HepG2 (cell line): Measurements from ENCODE around the gene SPCS2. TPM values are rescaled to one million over a fixed set of nuclear protein-coding genes. Genes with fewer than 3 reads are reported as not detected.

Source experiments
- ATF6 ChIP-seq: sonication (generic); formaldehyde crosslinking; conservative IDR thresholded peaks from 2 replicates; pipeline ENCODE4 v1.4.0; 2020; ENCODE audit warnings: missing genetic modification reagents
- BATF2 ChIP-seq: sonication (generic); formaldehyde crosslinking; IDR thresholded peaks from 2 replicates; pipeline ENCODE4 v1.8.0; 2022; ENCODE audit warnings: mild to moderate bottlenecking, missing genetic modification reagents, moderate library complexity
- DNMT3B ChIP-seq: conservative IDR thresholded peaks from 2 replicates; pipeline ENCODE4 v1.6.1; 2016; ENCODE audit warnings: missing biosample characterization, control low read depth
- FIP1L1 ChIP-seq: fragments of 200-400 bp; formaldehyde crosslinking; IDR thresholded peaks from 2 replicates; pipeline ENCODE4 v1.6.1; 2018; ENCODE audit warnings: low read depth, mild to moderate bottlenecking, low read length, moderate library complexity, borderline replicate concordance; ENCODE audit not compliant: insufficient read depth
- HNRNPK ChIP-seq: fragments of 200-400 bp; formaldehyde crosslinking; IDR thresholded peaks from 2 replicates; pipeline ENCODE4 v1.6.1; 2018; ENCODE audit warnings: low read length, low read depth, moderate library complexity, mild to moderate bottlenecking; ENCODE audit not compliant: poor library complexity, severe bottlenecking
- IRF2 ChIP-seq: IDR thresholded peaks from 2 replicates; pipeline ENCODE4 v1.6.1; 2018; ENCODE audit warnings: missing genetic modification reagents, missing compliant biosample characterization
- MBD4 ChIP-seq: IDR thresholded peaks from 2 replicates; pipeline ENCODE4 v1.6.1; 2012; ENCODE audit warnings: low read length, inconsistent platforms, borderline replicate concordance
- REXO4 ChIP-seq: sonication (generic); formaldehyde crosslinking; IDR thresholded peaks from 2 replicates; pipeline ENCODE4 v1.8.0; 2022; ENCODE audit warnings: missing genetic modification reagents, mild to moderate bottlenecking, borderline replicate concordance
- SMARCC2 ChIP-seq: fragments of 450-650 bp; IDR thresholded peaks from 2 replicates; pipeline ENCODE4 v1.6.1; 2017; ENCODE audit warnings: antibody characterized with exemption, mild to moderate bottlenecking
- SRF ChIP-seq: IDR thresholded peaks from 2 replicates; pipeline ENCODE4 v1.6.1; 2011; ENCODE audit warnings: mild to moderate bottlenecking, low read depth, low read length, moderate library complexity
- ZBTB39 ChIP-seq: sonication (generic); formaldehyde crosslinking; IDR thresholded peaks from 2 replicates; pipeline ENCODE4 v1.5.0; 2020; ENCODE audit warnings: missing genetic modification reagents
- ZFP36 ChIP-seq: fragments of 150-350 bp; IDR thresholded peaks from 2 replicates; pipeline ENCODE4 v1.6.1; 2018; ENCODE audit warnings: borderline replicate concordance, low read length, low read depth; ENCODE audit not compliant: partially characterized antibody
- ZFY ChIP-seq: sonication (generic); formaldehyde crosslinking; IDR thresholded peaks from 2 replicates; pipeline ENCODE4 v1.4.0; 2020; ENCODE audit warnings: missing genetic modification reagents
- ZNF20 ChIP-seq: sonication (generic); formaldehyde crosslinking; IDR thresholded peaks from 2 replicates; pipeline ENCODE4 v1.4.0; 2020; ENCODE audit warnings: mild to moderate bottlenecking, moderate library complexity, missing genetic modification reagents
- ZNF33A ChIP-seq: sonication (generic); formaldehyde crosslinking; IDR thresholded peaks from 2 replicates; pipeline ENCODE4 v1.5.1; 2020; ENCODE audit warnings: missing genetic modification reagents, mild to moderate bottlenecking, moderate library complexity, borderline replicate concordance
- ZNF44 ChIP-seq: sonication (generic); formaldehyde crosslinking; IDR thresholded peaks from 2 replicates; pipeline ENCODE4 v1.5.1; 2020; ENCODE audit warnings: mild to moderate bottlenecking, missing genetic modification reagents
- ZNF484 ChIP-seq: sonication (generic); formaldehyde crosslinking; IDR thresholded peaks from 2 replicates; pipeline ENCODE4 v1.5.1; 2020; ENCODE audit warnings: mild to moderate bottlenecking, low read depth, missing genetic modification reagents, borderline replicate concordance
- ZNF710 ChIP-seq: sonication (generic); formaldehyde crosslinking; IDR thresholded peaks from 2 replicates; pipeline ENCODE4 v1.5.0; 2020; ENCODE audit warnings: mild to moderate bottlenecking, missing genetic modification reagents, borderline replicate concordance
- ZXDC ChIP-seq: sonication (generic); formaldehyde crosslinking; IDR thresholded peaks from 2 replicates; pipeline ENCODE4 v1.5.0; 2020; ENCODE audit warnings: mild to moderate bottlenecking, missing genetic modification reagents
- polyA plus RNA-seq, 8 experiments: library from polyadenylated mRNA; depleted of rRNA in 3 of 8; stranded (reverse) in 7 of 8; unstranded in 1 of 8; fragments of >200 nt; fragmentation: Illumina TruSeq in 4 of 8; extraction: Trizol in 4 of 8; gene quantifications; 2 replicates each; pipeline versions ENCODE4 v1.2.1 to v1.2.3, GENCODE V29; 2011 to 2016; ENCODE audit warnings: low read depth in 4 of 8, missing spikeins in 1 of 8, mixed read lengths in 1 of 8; ENCODE audit not compliant: insufficient read depth in 1 of 8
- total RNA-seq, 5 experiments: library from RNA; depleted of rRNA; stranded (reverse); fragments of >200 nt; fragmentation: Illumina TruSeq; extraction: Trizol; gene quantifications; 2 replicates each; pipeline ENCODE4 v1.2.3, GENCODE V29; 2016; ENCODE audit warnings: low read depth in 1 of 5

SPCS2 gene
- total and polyA plus RNA-seq, 2 of the 13 experiments (the other 11 are each of a cell fraction or from before 2014, with no cell fraction given) = 87.3 to 142 TPM

- no peak for TF ChIP-seq BATF2 (CRISPR knock-in tag)
- TF ChIP-seq ZFY (CRISPR knock-in tag) = peak; percentile 100
- 0 out of 2 replicates have a peak, but pooled peaks have one; percentile 28 for TF ChIP-seq DNMT3B (CRISPR knock-in tag)
- TF ChIP-seq ZNF20 (CRISPR knock-in tag) = no peak
- TF ChIP-seq ATF6 (CRISPR knock-in tag) = no peak
- TF ChIP-seq FIP1L1 = no peak
- no peak for TF ChIP-seq ZNF33A (CRISPR knock-in tag)
- no peak for TF ChIP-seq SRF
- no peak for TF ChIP-seq ZBTB39 (CRISPR knock-in tag)
- no peak for TF ChIP-seq MBD4
- no peak for TF ChIP-seq ZNF44 (CRISPR knock-in tag)
- no peak for TF ChIP-seq ZFP36
- no peak for TF ChIP-seq ZNF484 (CRISPR knock-in tag)
- peak; percentile 88 for TF ChIP-seq IRF2
- no peak for TF ChIP-seq SMARCC2
- TF ChIP-seq ZXDC (CRISPR knock-in tag) = peak; percentile 75; the same call in 1 of the 2 replicates
- TF ChIP-seq REXO4 = peak; percentile 80; the same call in 1 of the 2 replicates
- TF ChIP-seq ZNF710 = no peak; the same call in 1 of the 2 replicates
- TF ChIP-seq HNRNPK = no peak
These were observed at the start of gene SPCS2, which contains the start of gene XRRA1 (continued) for GRCh38 chr11:74948898-74949752.
